ENCODE results near the gene LPCAT1.
A peak's percentile ranks its signal among the peaks of the same experiment; 100 is the strongest.
"Not testable (repeated sequence)": the region's sequence is repeated elsewhere in the genome, so short reads cannot be mapped to it uniquely, and the experiment has no call there.

LPCAT1 gene

GRCh38 chr5:1512541-1513291, 11.0 kb downstream of the LPCAT1 start:
- FAIRE-seq (no peak), DNase-seq (ENCODE audit: extremely low spot score, insufficient read length, low read depth) (no peak)

GRCh38 chr5:1511651-1512540, 11.9 kb downstream of the LPCAT1 start:
- no peak for FAIRE-seq

GRCh38 chr5:1511048-1511447, 12.7 kb downstream of the LPCAT1 start:
- no peak for FAIRE-seq

More at GRCh38 chr5:1511651-1512540, 11.9 kb downstream of the LPCAT1 start:
- no peak for DNase-seq (ENCODE audit: extremely low spot score, insufficient read length, low read depth)

GRCh38 chr5:1510631-1511030, 13.1 kb downstream of the LPCAT1 start:
- FAIRE-seq = no peak
- no peak for DNase-seq (ENCODE audit: extremely low spot score, insufficient read length, low read depth)

More at GRCh38 chr5:1511048-1511447, 12.7 kb downstream of the LPCAT1 start:
- DNase-seq (ENCODE audit: extremely low spot score, insufficient read length, low read depth) = no peak

- DNase-seq (ENCODE audit: extremely low spot score, insufficient read length, low read depth) (no peak), FAIRE-seq (no peak)
Measured at GRCh38 chr5:1510151-1510561, 13.6 kb downstream of the LPCAT1 start.

GRCh38 chr5:1509346-1510085, 14.2 kb downstream of the LPCAT1 start:
- no peak for FAIRE-seq

GRCh38 chr5:1508659-1509290, 15.0 kb downstream of the LPCAT1 start:
- no peak for FAIRE-seq
- no peak for DNase-seq (ENCODE audit: extremely low spot score, insufficient read length, low read depth)

More at GRCh38 chr5:1509346-1510085, 14.2 kb downstream of the LPCAT1 start:
- DNase-seq (ENCODE audit: extremely low spot score, insufficient read length, low read depth) = no peak

- DNase-seq (ENCODE audit: extremely low spot score, insufficient read length, low read depth) (no peak), FAIRE-seq (no peak)
Measured at GRCh38 chr5:1507961-1508658, 15.7 kb downstream of the LPCAT1 start.

- no peak for DNase-seq (ENCODE audit: extremely low spot score, insufficient read length, low read depth)
- no peak for FAIRE-seq
Measured at GRCh38 chr5:1507457-1507856, 16.3 kb downstream of the LPCAT1 start.

- FAIRE-seq (no peak), DNase-seq (ENCODE audit: extremely low spot score, insufficient read length, low read depth) (no peak)
Measured at GRCh38 chr5:1507014-1507375, 16.8 kb downstream of the LPCAT1 start.

GRCh38 chr5:1506242-1507013, 17.3 kb downstream of the LPCAT1 start:
- DNase-seq (ENCODE audit: extremely low spot score, insufficient read length, low read depth) (no peak), FAIRE-seq (no peak)

- FAIRE-seq (no peak), DNase-seq (ENCODE audit: extremely low spot score, insufficient read length, low read depth) (no peak)
Measured at GRCh38 chr5:1505506-1506241, 18.1 kb downstream of the LPCAT1 start.

- peak; percentile 33 for FAIRE-seq
- not testable (repeated sequence) for DNase-seq (ENCODE audit: extremely low spot score, insufficient read length, low read depth)
Measured at GRCh38 chr5:1505089-1505488, 18.7 kb downstream of the LPCAT1 start.

GRCh38 chr5:1504617-1505016, 19.1 kb downstream of the LPCAT1 start:
- no peak for DNase-seq (ENCODE audit: extremely low spot score, insufficient read length, low read depth)
- peak; percentile 62 for FAIRE-seq

GRCh38 chr5:1504069-1504595, 19.6 kb downstream of the LPCAT1 start:
- no peak for DNase-seq (ENCODE audit: extremely low spot score, insufficient read length, low read depth)
- no peak for FAIRE-seq

GRCh38 chr5:1503241-1504068, 20.3 kb downstream of the LPCAT1 start:
- no peak for DNase-seq (ENCODE audit: extremely low spot score, insufficient read length, low read depth)
- FAIRE-seq = peak; percentile 73

GRCh38 chr5:1502737-1503120, 21.0 kb downstream of the LPCAT1 start:
- DNase-seq (ENCODE audit: extremely low spot score, insufficient read length, low read depth) = no peak
- no peak for FAIRE-seq
